ENCODE results near the gene TSPAN32.

DNA sequence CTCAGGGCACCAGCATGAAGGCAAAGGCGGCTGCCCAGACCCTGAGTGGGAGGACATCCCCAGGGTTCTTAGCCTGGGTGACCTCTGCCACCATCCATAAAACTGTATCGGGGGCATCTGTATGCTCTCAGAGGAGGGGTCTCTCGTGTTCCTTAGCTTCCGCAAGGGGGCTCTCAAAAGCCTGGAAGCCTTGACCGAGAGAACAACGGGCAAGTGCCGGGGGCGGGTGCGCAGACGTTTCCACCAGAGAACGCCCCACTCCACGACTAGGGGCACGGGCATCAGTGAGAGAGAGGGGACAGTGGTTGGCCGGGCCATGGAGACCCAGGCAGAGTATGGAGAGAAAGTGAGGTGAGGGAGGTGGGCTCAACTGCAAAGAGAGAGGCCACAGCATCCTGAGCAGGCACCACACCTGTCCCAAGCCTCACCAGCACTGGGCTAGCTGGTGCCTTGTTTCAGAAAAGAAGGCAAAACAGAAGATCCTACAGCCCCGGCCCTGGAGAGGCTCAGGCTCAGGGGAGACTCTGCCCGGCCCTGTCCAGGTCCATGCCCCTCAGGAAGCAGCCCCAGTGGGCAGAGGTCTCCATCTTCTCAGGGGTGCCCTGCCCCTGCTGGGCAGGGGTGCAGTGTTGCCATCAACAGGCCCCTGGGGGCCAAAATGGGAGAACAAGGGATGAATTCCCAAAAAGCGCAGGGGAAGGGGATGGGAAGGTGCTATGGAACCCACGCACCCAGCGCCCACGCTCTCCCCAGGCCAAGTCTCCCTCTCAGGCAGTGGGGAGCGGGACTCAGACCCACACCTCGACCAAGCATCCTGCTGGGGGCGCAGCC, 5.9 kb downstream of the TSPAN32 start:
- TF ChIP-seq, protein P1, sequence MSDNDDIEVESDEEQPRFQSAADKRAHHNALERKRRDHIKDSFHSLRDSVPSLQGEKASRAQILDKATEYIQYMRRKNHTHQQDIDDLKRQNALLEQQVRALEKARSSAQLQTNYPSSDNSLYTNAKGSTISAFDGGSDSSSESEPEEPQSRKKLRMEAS (IDR thresholded peaks at IDR 0.05; ENCODE audit: insufficient read depth, insufficient read length) = no peak
- TF ChIP-seq POLR2A (IDR thresholded peaks at IDR 0.05; ENCODE audit: low read depth, low read length) = no peak
- TF ChIP-seq, protein P2, sequence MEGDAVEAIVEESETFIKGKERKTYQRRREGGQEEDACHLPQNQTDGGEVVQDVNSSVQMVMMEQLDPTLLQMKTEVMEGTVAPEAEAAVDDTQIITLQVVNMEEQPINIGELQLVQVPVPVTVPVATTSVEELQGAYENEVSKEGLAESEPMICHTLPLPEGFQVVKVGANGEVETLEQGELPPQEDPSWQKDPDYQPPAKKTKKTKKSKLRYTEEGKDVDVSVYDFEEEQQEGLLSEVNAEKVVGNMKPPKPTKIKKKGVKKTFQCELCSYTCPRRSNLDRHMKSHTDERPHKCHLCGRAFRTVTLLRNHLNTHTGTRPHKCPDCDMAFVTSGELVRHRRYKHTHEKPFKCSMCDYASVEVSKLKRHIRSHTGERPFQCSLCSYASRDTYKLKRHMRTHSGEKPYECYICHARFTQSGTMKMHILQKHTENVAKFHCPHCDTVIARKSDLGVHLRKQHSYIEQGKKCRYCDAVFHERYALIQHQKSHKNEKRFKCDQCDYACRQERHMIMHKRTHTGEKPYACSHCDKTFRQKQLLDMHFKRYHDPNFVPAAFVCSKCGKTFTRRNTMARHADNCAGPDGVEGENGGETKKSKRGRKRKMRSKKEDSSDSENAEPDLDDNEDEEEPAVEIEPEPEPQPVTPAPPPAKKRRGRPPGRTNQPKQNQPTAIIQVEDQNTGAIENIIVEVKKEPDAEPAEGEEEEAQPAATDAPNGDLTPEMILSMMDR (IDR thresholded peaks at IDR 0.05; ENCODE audit: extremely low read depth in 1 of 2, insufficient read depth in 1 of 2, low read depth in 1 of 2, low read length in 2 of 2) = no peak

All from endothelial cell of umbilical vein (primary cell).